Measurements from ENCODE around the gene C4A.
"Not testable (repeated sequence)": the region's sequence is repeated elsewhere in the genome, so short reads cannot be mapped to it uniquely, and the experiment has no call there.

C4A gene

DNA sequence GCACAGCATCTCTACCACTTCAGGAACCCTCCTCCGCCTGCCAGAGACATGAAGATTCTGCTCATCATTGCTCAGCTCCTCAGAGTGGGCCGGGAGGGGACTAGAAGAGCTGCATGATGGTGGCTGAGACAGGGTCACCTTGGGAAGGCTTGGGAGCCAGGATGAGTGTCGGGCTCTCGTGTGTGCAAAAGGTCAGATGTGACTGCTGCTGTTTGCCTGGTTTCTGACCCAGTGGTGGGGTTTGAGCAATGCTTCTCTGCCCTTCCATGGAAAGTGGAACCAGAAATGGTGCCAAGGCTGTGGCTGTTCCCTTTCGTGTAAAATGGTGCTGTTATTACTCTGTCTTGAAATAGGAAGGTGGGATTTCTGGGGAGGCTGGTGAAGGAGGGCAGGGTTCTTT is 859 bp upstream of the C4A start:
- not testable (repeated sequence) for DNase-seq (ENCODE audit: low read depth)

GRCh38 chr6:31989363-31989762 is 7.5 kb downstream of the C4A start:
- DNase-seq (ENCODE audit: low read depth), result not testable (repeated sequence)

GRCh38 chr6:31994421-31994820 is 12.6 kb downstream of the C4A start:
- DNase-seq (ENCODE audit: low read depth), result not testable (repeated sequence)

DNA sequence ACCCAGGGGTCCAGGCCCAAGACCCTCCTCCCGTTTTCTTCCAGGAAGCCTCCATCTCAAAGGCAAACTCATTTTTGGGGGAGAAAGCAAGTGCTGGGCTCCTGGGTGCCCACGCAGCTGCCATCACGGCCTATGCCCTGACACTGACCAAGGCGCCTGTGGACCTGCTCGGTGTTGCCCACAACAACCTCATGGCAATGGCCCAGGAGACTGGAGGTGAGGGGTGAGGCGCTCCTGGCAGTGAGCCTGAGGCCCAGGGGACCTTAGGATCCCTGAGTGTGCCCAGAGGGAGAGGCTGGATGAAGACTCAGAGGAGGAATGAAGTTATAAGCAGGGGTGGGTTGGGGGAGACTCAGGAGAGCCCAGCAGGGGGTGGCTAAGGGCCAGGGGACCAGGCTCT is 14.5 kb downstream of the C4A start:
- not testable (repeated sequence) for DNase-seq (ENCODE audit: low read depth)

DNA sequence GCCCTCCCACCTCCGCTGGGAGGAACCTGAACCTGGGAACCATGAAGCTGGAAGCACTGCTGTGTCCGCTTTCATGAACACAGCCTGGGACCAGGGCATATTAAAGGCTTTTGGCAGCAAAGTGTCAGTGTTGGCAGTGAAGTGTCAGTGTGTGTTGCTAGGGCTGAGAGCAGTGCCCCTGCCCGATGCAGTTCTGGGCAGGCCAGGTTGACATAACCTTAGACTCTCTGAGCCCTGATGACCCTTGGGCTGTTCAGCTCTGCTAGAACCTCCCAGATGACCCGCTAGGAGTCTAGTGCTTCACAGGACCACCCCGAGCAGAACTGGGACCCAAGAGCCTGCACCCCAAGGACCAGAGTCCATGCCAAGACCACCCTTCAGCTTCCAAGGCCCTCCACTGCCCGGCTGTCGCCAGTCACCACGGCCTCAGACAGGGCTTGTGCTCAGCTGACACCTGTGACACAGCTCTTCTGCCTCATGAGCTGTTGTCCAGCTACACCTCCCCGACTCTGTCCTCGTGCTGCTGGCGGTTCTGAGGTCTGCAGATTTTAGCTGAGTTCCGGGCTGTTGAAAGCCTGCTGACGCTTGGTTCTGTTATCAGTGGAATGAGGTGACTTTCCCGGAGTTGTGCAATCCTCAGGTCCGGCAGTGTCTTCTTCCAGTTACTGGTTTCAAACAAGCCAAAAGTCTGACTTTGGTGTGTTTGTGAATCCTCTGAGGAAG is 20.9 kb downstream of the C4A start:
- DNase-seq (ENCODE audit: low read depth), result not testable (repeated sequence)

- not testable (repeated sequence) for DNase-seq (ENCODE audit: low read depth)
These were observed 21.4 kb downstream of the C4A start for GRCh38 chr6:32003301-32003700.

GRCh38 chr6:32004393-32004792 is 22.5 kb downstream of the C4A start:
- not testable (repeated sequence) for DNase-seq (ENCODE audit: low read depth)

DNA sequence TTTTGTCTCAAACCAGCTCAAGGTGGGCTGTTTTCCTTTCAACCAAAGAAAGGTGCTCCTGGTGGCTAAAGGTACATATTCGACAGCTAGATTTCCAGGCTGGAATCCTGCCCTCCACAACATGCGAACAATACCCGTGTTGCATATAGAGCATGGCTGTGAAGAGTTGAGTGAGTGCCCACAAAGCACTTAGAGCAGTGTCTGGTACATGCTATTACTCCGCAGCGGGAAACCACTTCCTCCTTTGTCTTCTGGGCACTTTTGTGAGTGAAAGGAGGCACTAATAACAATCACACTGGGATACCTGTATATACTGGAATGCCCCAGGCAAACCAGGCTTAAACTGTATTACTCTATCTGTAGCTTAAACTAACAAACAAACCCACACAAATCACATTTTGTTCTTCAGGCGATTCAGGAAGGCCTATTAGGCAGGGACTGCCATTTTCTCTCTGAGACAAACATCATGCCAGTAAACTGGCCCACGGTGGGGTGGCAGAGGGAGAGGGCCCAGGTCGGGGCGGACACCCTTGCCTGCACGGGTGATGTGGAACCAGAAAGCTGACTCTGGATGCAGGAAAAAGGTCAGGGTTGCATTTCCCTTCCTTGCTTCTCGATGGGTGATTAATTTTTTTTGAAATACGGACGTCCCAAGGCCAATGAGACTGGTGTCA is 23.1 kb downstream of the C4A start:
- DNase-seq (ENCODE audit: low read depth), result not testable (repeated sequence)

GRCh38 chr6:32005538-32005880 is 23.7 kb downstream of the C4A start:
- DNase-seq (ENCODE audit: low read depth), result not testable (repeated sequence)

DNA sequence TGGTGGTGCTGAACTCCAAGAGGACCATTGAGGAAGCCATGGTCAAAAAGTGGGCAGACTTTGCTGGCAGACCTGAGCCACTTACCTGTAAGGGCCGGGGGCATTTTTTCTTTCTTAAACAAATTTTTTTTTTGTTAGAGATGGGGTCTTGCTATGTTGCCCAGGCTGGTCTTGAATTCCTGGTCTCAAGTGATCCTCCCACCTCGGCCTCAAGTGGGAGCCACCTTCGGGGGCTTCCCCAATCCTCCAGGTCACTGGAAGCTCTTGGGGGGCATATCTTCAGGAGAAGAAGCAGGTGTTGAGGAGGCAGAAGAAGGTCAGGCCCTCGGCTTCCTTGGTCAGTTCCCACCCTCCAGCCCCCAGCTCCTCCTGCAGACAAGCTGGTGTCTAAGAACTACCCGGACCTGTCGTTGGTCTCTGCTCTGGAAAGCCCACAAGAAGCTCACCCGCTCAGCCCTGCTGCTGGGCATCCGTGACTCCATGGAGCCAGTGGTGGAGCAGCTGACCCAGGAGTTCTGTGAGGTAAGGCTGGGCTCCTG is 24.2 kb downstream of the C4A start:
- DNase-seq (ENCODE audit: low read depth), result not testable (repeated sequence)

DNA sequence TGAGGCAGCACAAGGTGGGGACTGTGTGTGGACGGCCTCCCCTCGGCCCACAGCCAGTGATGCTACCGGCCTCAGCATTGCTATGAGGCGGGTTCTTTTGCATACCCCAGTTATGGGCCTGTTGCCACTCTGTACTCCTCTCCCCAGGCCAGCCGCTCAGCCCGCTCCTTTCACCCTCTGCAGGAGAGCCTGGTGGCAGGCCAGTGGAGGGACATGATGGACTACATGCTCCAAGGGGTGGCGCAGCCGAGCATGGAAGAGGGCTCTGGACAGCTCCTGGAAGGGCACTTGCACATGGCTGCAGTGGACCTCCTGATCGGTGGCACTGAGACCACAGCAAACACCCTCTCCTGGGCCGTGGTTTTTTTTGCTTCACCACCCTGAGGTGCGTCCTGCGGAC is 25.2 kb downstream of the C4A start:
- not testable (repeated sequence) for DNase-seq (ENCODE audit: low read depth)

DNA sequence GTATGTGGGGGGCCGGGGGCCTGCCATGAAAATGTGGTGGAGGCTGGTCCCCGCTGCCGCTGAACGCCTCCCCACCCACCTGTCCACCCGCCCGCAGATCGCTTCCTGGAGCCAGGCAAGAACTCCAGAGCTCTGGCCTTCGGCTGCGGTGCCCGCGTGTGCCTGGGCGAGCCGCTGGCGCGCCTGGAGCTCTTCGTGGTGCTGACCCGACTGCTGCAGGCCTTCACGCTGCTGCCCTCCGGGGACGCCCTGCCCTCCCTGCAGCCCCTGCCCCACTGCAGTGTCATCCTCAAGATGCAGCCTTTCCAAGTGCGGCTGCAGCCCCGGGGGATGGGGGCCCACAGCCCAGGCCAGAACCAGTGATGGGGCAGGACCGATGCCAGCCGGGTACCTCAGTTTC is 26.2 kb downstream of the C4A start:
- not testable (repeated sequence) for DNase-seq (ENCODE audit: low read depth)

- DNase-seq (ENCODE audit: low read depth), result not testable (repeated sequence)
These were observed 26.8 kb downstream of the C4A start for GRCh38 chr6:32008616-32009015.

DNA sequence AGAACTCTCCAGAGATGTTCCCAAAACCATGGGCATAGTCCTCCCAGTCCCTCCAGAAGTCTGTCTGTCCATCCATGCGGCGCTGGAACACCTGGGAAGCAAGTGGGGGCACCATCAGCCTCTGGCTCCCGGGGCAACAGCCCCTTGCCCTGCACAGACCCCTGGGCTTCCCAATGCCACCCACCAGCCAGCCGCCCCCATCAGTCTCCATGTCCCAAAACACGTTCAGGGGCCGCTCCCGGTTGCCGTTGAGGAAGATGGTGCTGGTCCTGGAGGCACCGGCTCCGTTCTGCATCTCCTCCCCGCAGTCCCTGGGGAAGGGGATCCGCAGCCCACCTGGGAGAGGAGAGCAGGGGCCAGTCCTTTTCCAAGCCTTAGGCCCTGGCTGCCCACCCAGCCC is 27.7 kb downstream of the C4A start:
- not testable (repeated sequence) for DNase-seq (ENCODE audit: low read depth)

GRCh38 chr6:32010856-32011530 is 29.1 kb downstream of the C4A start:
- not testable (repeated sequence) for DNase-seq (ENCODE audit: low read depth)

- DNase-seq (ENCODE audit: low read depth), result not testable (repeated sequence)
These were observed 31.2 kb downstream of the C4A start for GRCh38 chr6:32012941-32013617.

DNA sequence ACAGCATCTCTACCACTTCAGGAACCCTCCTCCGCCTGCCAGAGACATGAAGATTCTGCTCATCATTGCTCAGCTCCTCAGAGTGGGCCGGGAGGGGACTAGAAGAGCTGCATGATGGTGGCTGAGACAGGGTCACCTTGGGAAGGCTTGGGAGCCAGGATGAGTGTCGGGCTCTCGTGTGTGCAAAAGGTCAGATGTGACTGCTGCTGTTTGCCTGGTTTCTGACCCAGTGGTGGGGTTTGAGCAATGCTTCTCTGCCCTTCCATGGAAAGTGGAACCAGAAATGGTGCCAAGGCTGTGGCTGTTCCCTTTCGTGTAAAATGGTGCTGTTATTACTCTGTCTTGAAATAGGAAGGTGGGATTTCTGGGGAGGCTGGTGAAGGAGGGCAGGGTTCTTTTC is 31.9 kb downstream of the C4A start:
- DNase-seq (ENCODE audit: low read depth), result not testable (repeated sequence)

GRCh38 chr6:32014547-32014946 is 32.7 kb downstream of the C4A start, which contains the start of gene C4B:
Gene C4B, plus strand, starts transcription at chr6:32014795. Its CDS starts 51 bp downstream, at chr6:32014846.
- DNase-seq (ENCODE audit: low read depth), result not testable (repeated sequence)

GRCh38 chr6:32022100-32022499 is 40.2 kb downstream of the C4A start:
- DNase-seq (ENCODE audit: low read depth), result not testable (repeated sequence)

GRCh38 chr6:32028631-32029030 is 46.8 kb downstream of the C4A start:
- DNase-seq (ENCODE audit: low read depth), result not testable (repeated sequence)

GRCh38 chr6:32029553-32029952 is 47.7 kb downstream of the C4A start:
- not testable (repeated sequence) for DNase-seq (ENCODE audit: low read depth)
